GM21529 (cell line): ENCODE data around the gene RGL1.
"Not testable (repeated sequence)": the region's sequence is repeated elsewhere in the genome, so short reads cannot be mapped to it uniquely, and the experiment has no call there.

ENCODE experiments used
- ATAC-seq: cut with Tn5 transposase; IDR thresholded peaks from one replicate; pipeline ENCODE4 v1.9.1; 2021; ENCODE audit not compliant: unreplicated experiment

The RGL1 gene

GRCh38 chr1:183804916-183805841 lies at the start of gene RGL1:
RGL1 (plus strand) TSS chr1:183805120; CDS start chr1:183805298, 178 bp downstream.
- peak; percentile 54 for ATAC-seq

- ATAC-seq = no peak
Measured at GRCh38 chr1:183756326-183756725, 48.6 kb upstream of the RGL1 start.

GRCh38 chr1:183757061-183757460 lies 47.9 kb upstream of the RGL1 start:
- no peak for ATAC-seq

- no peak for ATAC-seq
Measured at GRCh38 chr1:183758913-183759312, 46.0 kb upstream of the RGL1 start.

- no peak for ATAC-seq
Measured at GRCh38 chr1:183760661-183761060, 44.3 kb upstream of the RGL1 start.

GRCh38 chr1:183761871-183762270 lies 43.0 kb upstream of the RGL1 start:
- no peak for ATAC-seq

- not testable (repeated sequence) for ATAC-seq
Measured at GRCh38 chr1:183762856-183763255, 42.1 kb upstream of the RGL1 start.

- ATAC-seq = no peak
Measured at GRCh38 chr1:183764981-183765380, 39.9 kb upstream of the RGL1 start.

- ATAC-seq = no peak
Measured at GRCh38 chr1:183769956-183770815, 34.7 kb upstream of the RGL1 start.

- ATAC-seq = no peak
Measured at GRCh38 chr1:183770816-183771128, 34.1 kb upstream of the RGL1 start.

- no peak for ATAC-seq
Measured at GRCh38 chr1:183773482-183774274, 31.2 kb upstream of the RGL1 start.

GRCh38 chr1:183774938-183775337 lies 30.0 kb upstream of the RGL1 start:
- ATAC-seq = no peak

- ATAC-seq = no peak
Measured at GRCh38 chr1:183776731-183777130, 28.2 kb upstream of the RGL1 start.

- no peak for ATAC-seq
Measured at GRCh38 chr1:183777328-183777727, 27.6 kb upstream of the RGL1 start.

GRCh38 chr1:183778045-183778444 lies 26.9 kb upstream of the RGL1 start:
- no peak for ATAC-seq

- no peak for ATAC-seq
Measured at GRCh38 chr1:183778568-183779433, 26.1 kb upstream of the RGL1 start.

GRCh38 chr1:183780159-183780558 lies 24.8 kb upstream of the RGL1 start:
- no peak for ATAC-seq

- no peak for ATAC-seq
Measured at GRCh38 chr1:183780757-183781156, 24.2 kb upstream of the RGL1 start.

GRCh38 chr1:183783342-183783741 lies 21.6 kb upstream of the RGL1 start:
- ATAC-seq = no peak
